A172 (cell line): ENCODE results near the gene NDRG3. TPM values are rescaled to one million over a fixed set of nuclear protein-coding genes. Genes with fewer than 3 reads are reported as not detected.
"Not testable (repeated sequence)": the region's sequence is repeated elsewhere in the genome, so short reads cannot be mapped to it uniquely, and the experiment has no call there.

ENCODE experiments used
- DNase-seq: peaks from one replicate; pipeline ENCODE4 v3.0.0-alpha.2; 2015; ENCODE audit warnings: low spot score
- total RNA-seq: library from RNA; depleted of rRNA; stranded (reverse); fragments of >200 nt; shearing (Covaris generic); gene quantifications from 2 replicates; pipeline ENCODE4 v1.2.3, GENCODE V29; 2014

Gene NDRG3
- total RNA-seq, 1 experiment from 2014 or later, result 54.6 TPM

- DNase-seq, result no peak
Measured at GRCh38 chr20:36760647-36761046, 14.8 kb upstream of the NDRG3 start.

GRCh38 chr20:36758276-36758675 lies 12.4 kb upstream of the NDRG3 start:
- DNase-seq, result no peak

GRCh38 chr20:36756496-36756895 lies 10.6 kb upstream of the NDRG3 start:
- no peak for DNase-seq

- peak; percentile 75 for DNase-seq
Measured at GRCh38 chr20:36754656-36755222, 8.8 kb upstream of the NDRG3 start.

- DNase-seq, result no peak
Measured at GRCh38 chr20:36752582-36752981, 6.7 kb upstream of the NDRG3 start.

- DNase-seq, result no peak
Measured at GRCh38 chr20:36745234-36745926, 510 bp downstream of the NDRG3 start.

GRCh38 chr20:36744764-36745191 lies 1.1 kb downstream of the NDRG3 start:
- peak; percentile 55 for DNase-seq

GRCh38 chr20:36744243-36744642 lies 1.6 kb downstream of the NDRG3 start:
- DNase-seq, result no peak

- DNase-seq, result no peak
Measured at GRCh38 chr20:36742558-36742957, 3.3 kb downstream of the NDRG3 start.

DNA sequence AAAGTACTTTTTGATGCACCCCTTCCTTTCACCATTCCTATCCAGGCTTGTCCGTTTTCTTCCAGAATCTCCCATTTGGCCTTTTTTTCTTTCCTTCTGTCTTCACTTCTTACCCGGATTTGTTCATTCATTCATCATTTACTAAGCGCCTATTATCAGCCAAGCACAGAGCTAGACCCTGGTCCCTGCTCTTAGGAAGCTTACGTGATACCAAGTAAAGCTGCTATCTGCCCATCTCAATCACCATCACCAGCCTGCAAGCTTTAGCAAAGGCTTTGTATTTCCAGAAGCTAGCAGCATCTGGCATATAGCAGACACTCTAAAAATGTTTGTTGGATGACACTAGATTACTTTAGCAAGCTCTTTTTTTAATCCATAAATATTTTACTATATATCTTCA lies 4.8 kb downstream of the NDRG3 start:
- no peak for DNase-seq

DNA sequence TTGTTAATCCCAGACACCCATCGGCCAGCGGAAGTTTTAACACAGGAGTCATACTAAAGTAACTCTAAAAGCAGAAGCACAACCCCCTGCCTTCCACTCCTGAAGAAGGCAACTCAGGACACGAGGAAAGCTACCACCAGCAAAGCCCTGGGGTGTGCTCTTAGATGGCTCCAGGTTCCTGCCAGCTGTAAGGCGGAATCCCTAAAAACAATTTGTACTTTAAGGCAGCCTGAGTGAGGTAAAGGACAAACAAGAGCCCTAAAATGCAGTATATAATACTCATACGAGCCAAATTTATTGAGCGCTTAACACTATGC lies 8.7 kb downstream of the NDRG3 start:
- DNase-seq, result no peak

DNA sequence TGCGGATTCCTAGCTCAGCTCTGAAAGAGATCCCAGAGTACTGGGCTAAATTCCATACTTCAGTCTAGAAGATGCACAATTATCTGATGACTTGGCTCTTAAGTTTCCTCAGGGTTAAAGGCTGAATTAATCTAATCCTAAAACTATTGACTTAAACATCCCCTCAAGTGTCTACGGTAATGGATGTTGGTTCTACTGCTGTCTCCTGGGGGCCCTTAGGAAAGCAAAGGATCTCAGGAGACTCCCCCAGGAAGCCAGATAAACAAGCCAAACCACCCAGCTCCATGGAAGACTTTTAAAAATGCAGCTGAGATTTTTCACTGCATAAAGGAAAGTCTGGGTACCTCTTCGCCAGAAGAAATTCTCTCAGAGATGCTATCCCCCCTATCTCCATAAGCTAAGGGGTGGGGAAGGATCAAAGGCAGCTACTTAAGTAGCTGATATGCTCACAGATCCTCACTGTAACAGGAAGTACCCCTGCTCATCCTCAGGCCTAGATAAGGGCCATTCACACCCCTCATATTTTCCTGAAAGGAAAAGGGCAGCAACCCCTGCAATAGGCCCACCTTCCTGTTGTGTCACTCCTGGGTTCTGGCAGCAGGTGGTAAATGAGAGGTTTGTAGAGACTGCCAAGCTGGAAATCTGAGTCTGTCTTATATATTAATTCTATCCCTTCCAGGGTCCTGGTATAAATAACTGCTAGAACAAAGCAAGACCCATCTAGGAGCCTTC lies 9.3 kb downstream of the NDRG3 start:
- DNase-seq, result no peak

DNA sequence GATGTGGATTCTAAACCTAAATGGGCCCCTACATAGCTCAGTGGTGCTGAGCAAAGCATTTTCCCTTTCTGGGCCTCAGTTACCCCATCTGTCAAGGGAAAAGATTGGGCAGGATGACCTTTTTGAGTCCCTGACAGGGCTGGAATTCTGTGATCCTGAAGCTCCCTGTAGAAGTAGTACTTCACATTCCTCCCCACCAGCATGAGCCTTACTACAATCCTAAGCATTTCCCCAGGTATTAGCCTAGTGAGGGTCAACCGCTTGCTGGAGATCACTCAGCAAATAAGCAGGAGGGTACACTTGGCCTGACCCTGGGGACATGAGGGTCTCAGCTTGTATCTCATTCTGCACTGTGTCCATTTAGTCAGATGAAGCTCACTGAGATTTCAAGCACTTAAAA lies 13.4 kb downstream of the NDRG3 start:
- no peak for DNase-seq

DNA sequence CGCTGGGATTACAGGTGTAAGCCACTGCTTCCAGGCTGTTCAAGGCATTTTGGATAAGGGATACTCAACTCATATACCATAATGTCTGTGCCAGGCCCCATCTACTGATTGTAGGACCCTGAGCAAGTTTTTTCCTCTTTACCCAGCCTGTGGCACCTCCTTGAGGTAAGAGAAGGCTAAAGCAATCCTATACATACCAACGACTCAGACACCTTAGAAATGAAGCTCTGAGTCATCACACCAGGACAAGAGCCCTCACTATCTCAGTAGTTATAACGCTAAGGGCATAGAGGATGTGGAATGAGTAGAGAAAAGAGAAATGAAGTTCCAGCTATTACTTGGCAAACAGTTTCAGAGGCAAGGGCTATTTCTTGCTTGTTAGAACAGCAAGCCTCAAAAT lies 16.9 kb downstream of the NDRG3 start:
- DNase-seq, result peak; percentile 64

- no peak for DNase-seq
Measured at GRCh38 chr20:36726168-36726567, 19.7 kb downstream of the NDRG3 start.

GRCh38 chr20:36720510-36720909 lies 25.4 kb downstream of the NDRG3 start:
- no peak for DNase-seq

GRCh38 chr20:36717657-36718056 lies 28.2 kb downstream of the NDRG3 start:
- no peak for DNase-seq

GRCh38 chr20:36717021-36717420 lies 28.9 kb downstream of the NDRG3 start:
- DNase-seq, result no peak

- no peak for DNase-seq
Measured at GRCh38 chr20:36712775-36713174, 33.1 kb downstream of the NDRG3 start.

GRCh38 chr20:36709126-36709525 lies 36.8 kb downstream of the NDRG3 start:
- no peak for DNase-seq

DNA sequence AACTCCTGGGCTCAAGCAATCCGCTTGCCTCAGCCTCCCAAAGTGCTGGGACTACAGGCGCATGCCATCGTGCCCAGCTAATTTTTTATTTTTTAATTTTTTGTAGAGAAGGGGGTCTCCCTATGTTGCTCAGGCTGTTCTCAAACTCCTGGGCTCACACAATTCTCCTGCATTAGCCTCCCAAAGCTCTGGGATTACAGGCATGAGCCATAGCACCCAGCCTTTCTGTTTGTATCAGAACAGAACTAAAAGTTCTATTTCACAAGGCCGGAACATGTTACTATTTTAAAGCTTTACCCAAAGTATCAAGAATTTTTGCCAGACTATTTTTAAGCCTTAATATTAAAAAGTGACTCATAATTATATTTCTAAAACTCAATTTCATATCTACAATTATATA lies 42.4 kb downstream of the NDRG3 start:
- DNase-seq, result no peak

DNA sequence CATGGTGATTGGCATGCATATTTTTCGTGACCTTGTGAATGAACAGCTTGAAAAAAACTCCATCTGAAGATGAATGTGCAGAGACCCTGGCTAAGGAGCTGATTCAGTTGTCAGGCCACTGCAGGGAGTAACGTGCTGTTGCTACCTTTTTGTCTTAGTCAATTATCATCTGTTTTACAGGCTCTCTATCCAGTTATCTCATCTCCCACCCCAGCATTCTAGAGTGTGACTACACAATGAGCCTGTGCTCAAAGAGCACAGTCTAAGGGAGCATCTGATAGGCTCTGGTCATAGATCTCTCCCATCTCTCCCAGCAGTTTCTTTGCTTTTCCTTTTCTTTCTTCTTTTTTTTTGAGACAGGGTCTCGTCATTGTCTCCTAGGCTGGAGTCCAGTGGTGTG lies 45.5 kb downstream of the NDRG3 start:
- DNase-seq, result no peak

- DNase-seq, result not testable (repeated sequence)
Measured at GRCh38 chr20:36695467-36695866, 50.4 kb downstream of the NDRG3 start.
